GM21717 (cell line): ENCODE data around the gene THNSL1.
"Not testable (repeated sequence)": the region's sequence is repeated elsewhere in the genome, so short reads cannot be mapped to it uniquely, and the experiment has no call there.

Source experiments
- ATAC-seq: cut with Tn5 transposase; IDR thresholded peaks from one replicate; pipeline ENCODE4 v1.9.1; 2021; ENCODE audit warnings: mild to moderate bottlenecking, moderate library complexity; ENCODE audit not compliant: unreplicated experiment

THNSL1 gene

GRCh38 chr10:25016376-25017153 lies at the start of gene THNSL1:
Gene THNSL1 (plus strand): TSS chr10:25016612. CDS start chr10:25023224, 6,612 bp downstream.
- peak; percentile 99 for ATAC-seq

- no peak for ATAC-seq
These were observed 49.4 kb upstream of the THNSL1 start for GRCh38 chr10:24966962-24967481.

DNA sequence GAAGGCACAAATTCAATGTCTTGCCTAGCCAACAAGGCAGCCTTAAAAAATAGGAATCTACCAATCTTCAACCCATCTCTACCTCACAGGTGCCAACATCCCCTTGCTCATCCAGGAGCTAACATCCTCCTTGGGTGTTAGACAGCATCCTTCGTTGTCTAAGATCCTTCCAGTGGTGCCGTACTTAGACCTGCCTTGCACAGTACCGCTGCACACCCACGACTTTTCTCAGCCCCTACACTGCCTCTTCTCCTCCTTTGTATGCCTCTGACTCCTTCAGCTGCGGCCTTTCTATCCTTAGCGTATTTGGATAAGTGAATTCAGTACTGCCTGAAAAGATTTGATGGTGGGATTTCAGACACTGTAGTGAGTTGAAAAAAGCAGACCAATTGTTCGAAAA lies 48.1 kb upstream of the THNSL1 start:
- ATAC-seq: no peak

GRCh38 chr10:24968951-24969350 lies 47.5 kb upstream of the THNSL1 start:
- not testable (repeated sequence) for ATAC-seq

GRCh38 chr10:24969841-24970281 lies 46.6 kb upstream of the THNSL1 start:
- no peak for ATAC-seq

DNA sequence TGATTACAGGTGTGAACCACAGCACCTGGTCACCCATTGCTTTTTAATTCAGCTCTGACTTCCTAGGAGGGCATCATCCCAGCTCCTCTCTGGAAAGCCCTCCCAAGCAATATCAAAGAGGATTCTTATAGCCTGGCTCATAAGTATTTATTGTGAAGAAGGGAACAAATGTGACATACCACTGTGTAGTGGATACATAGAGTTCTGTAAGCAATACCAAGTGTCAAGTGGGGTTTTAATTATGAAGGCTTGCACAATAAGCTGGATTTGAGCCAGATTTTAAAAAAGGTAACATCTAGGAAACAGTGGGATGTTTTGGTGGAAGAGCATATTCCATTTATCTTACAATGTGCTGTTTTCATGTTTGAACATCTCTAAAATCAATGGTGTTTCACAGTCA lies 45.0 kb upstream of the THNSL1 start:
- no peak for ATAC-seq

GRCh38 chr10:24973163-24973562 lies 43.2 kb upstream of the THNSL1 start:
- ATAC-seq: no peak

DNA sequence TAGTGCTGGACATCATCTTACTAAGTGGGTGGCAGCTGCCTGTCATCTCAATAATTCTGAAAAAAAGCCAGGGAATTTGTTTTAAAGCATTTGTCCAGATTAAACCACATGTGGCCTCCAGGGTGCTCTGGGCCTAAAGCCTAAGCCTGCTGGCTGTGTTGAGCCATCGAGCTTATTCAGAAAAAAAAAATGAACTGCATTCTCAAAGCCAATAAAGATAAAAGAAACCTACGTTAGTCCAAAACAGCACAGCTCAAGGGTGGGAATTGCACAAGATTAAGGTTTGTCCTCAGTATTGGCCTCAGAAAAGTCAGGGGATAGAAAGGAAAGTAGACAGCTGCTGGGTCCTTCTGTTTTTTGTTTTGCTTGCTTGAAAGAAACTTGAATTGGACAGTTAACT lies 41.4 kb upstream of the THNSL1 start:
- ATAC-seq: no peak

DNA sequence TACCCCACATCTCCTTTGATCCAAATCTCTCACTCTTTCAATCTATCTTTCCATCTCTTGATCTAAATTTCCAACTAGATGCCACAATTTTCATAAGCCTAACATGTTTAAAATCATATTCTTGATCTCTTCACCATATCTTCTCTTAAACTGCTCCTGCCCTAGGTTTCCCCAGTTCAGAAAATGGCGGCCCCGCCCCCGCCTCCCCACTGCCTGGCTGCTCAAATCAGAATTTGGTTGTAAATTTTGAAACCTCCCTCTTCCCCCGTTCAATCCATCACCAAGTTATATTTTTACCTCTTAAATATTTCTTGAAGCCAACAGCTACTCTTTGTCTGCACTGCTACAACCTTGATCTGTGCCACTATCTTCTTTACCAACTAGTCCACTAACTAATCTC lies 36.7 kb upstream of the THNSL1 start:
- ATAC-seq: no peak

GRCh38 chr10:24981161-24981710 lies 35.2 kb upstream of the THNSL1 start:
- ATAC-seq: no peak

DNA sequence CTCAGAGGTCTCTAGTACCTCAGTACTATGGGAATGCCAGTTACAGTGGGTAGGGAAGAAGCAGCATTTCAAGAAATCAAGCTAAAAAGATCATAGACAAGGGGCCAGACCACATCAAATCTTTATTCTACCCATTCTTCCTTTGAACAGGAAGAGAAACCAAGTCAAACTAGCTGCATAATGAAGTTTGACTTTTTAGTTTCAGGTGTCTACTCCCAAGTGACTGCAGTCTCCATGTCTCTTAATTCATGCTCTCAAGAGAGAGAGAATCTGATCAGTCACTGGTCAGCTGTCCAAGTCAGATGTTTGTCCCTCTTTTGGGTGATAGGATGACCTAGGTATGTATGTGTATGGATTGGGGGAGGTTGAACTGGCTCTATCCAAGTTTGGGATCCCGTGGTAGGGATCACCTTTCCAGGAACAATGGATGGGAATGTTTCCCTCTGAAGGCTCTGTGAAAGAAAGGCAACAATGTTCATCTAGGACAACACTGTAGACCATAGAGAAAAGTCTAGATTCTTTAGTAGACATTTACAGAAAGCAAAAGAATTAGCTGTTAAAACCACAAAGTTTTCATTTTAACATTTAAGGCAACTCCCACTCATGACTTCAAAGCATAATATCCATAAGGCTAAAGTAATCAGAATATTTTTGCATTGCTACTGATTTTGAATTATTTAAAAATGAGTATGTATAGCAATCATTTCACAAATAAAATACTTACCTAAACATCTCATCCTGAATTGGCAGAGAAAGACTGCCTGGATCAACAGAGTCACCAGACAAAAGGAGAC lies 33.9 kb upstream of the THNSL1 start:
- ATAC-seq: no peak

- no peak for ATAC-seq
These were observed 33.3 kb upstream of the THNSL1 start for GRCh38 chr10:24983130-24983529.

- ATAC-seq: no peak
These were observed 32.5 kb upstream of the THNSL1 start for GRCh38 chr10:24983946-24984345.

DNA sequence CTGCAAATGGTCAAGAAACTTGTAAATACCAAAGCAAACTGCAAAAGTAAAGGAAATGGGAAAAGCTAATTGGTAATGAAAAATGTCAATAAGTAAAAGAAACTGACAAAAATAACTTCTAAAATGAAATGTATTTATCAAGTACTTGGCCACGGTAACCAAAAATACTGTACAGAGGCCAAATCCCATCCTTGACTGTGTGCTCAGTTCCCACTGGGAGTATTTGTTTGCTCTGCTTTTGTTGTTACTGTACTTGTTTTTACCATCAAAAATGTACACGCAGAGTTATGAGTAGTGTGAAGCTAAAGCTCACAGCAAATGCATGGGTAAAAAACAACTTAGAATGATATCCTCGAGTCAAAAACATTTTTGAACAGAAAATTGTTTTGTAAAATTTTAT lies 31.5 kb upstream of the THNSL1 start:
- ATAC-seq: no peak

- ATAC-seq: no peak
These were observed 27.4 kb upstream of the THNSL1 start for GRCh38 chr10:24988831-24989640.

- no peak for ATAC-seq
These were observed 26.5 kb upstream of the THNSL1 start for GRCh38 chr10:24989867-24990266.

GRCh38 chr10:24991298-24991697 lies 25.1 kb upstream of the THNSL1 start:
- ATAC-seq: no peak

- ATAC-seq: no peak
These were observed 23.8 kb upstream of the THNSL1 start for GRCh38 chr10:24992512-24993133.

DNA sequence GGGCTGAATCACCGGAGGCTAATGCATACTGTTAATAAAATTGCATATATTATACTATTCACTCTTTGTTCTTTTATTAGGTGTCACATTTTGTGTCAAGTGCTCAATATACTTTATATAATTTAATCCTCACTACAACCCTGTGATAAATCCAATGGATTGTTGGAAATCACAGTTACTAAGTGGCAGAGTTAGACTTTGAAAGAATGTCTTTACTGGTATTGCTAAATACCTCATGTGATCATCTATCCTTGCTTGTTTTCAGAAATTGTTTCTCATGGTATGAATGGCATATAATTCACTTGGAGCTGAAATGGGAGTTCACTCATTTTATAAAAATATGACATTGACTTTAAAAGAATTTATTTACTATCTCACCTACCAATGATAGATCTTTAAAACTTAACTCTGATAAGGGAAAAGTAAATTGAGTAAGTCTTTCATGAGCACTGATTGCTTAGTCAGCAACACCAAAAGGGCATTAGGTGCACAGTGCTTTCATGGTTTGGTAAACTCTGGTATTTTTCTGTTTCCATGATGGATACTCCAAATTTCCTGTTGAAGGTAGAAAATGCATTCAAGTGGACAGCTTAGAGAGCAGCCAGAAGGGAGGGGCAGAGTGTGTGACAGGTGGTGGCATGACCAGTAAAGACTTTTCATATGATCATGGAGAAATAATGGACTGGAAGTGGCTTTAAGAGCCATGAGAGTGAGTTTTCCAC lies 23.0 kb upstream of the THNSL1 start:
- no peak for ATAC-seq

DNA sequence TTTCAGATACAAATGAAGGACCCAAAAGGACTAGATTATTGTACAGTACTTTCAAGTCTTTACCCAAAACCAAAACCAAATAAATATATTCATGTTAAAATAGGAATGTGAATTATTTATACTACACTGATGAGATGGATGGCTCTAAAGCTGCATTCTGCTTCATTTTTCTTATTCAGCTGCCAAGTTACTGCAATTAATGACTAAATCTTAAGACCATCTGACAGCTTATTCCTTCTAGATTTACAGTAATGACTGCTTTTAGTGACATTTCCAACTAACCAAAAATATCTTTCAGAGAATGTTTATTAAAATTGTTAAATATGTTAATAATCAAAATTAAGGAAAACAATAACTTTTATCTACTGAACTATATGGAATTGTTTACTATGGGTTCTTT lies 21.3 kb upstream of the THNSL1 start:
- no peak for ATAC-seq
